GM19463 (cell line): ENCODE results near the gene MSLN.

Experiments
- ATAC-seq: cut with Tn5 transposase; IDR thresholded peaks from one replicate; pipeline ENCODE4 v1.9.1; 2021; ENCODE audit warnings: mild to moderate bottlenecking, moderate library complexity; ENCODE audit not compliant: unreplicated experiment

MSLN gene

GRCh38 chr16:722835-723633 lies 37.5 kb upstream of the MSLN start:
- no peak for ATAC-seq

GRCh38 chr16:723695-724094 lies 36.8 kb upstream of the MSLN start:
- no peak for ATAC-seq

- ATAC-seq: no peak
Observed at GRCh38 chr16:724188-725040, 36.1 kb upstream of the MSLN start.

GRCh38 chr16:725041-725376 lies 35.5 kb upstream of the MSLN start:
- no peak for ATAC-seq

- ATAC-seq: no peak
Observed at GRCh38 chr16:725463-726187, 34.9 kb upstream of the MSLN start.

- ATAC-seq: no peak
Observed at GRCh38 chr16:726188-726437, 34.4 kb upstream of the MSLN start.

- no peak for ATAC-seq
Observed at GRCh38 chr16:726438-727290, 33.9 kb upstream of the MSLN start, which contains the start of the genes CCDC78 and HAGHL. CCDC78 (minus strand) TSS chr16:726443; CDS start chr16:726367, 76 bp downstream. HAGHL (plus strand) TSS chr16:727106; CDS start chr16:727510, 404 bp downstream.

- no peak for ATAC-seq
Observed at GRCh38 chr16:727291-727977, 33.1 kb upstream of the MSLN start.

- ATAC-seq: peak; percentile 45
Observed at GRCh38 chr16:728131-728889, 32.2 kb upstream of the MSLN start.

GRCh38 chr16:728890-729744 lies 31.4 kb upstream of the MSLN start:
- no peak for ATAC-seq

GRCh38 chr16:729768-730665 lies 30.5 kb upstream of the MSLN start:
- ATAC-seq: no peak

GRCh38 chr16:730666-731509 lies 29.6 kb upstream of the MSLN start:
- ATAC-seq: no peak

GRCh38 chr16:732332-732731 lies 28.2 kb upstream of the MSLN start:
- ATAC-seq: no peak

GRCh38 chr16:732936-733335 lies 27.6 kb upstream of the MSLN start:
- no peak for ATAC-seq

- no peak for ATAC-seq
Observed at GRCh38 chr16:733382-734207, 26.9 kb upstream of the MSLN start.
